Measurements from ENCODE around the gene DSTN. TPM values are rescaled to one million over a fixed set of nuclear protein-coding genes. Genes with fewer than 3 reads are reported as not detected.

The DSTN gene
- total RNA-seq, 1 donor from 2014 or later = 61.2 TPM

DNA sequence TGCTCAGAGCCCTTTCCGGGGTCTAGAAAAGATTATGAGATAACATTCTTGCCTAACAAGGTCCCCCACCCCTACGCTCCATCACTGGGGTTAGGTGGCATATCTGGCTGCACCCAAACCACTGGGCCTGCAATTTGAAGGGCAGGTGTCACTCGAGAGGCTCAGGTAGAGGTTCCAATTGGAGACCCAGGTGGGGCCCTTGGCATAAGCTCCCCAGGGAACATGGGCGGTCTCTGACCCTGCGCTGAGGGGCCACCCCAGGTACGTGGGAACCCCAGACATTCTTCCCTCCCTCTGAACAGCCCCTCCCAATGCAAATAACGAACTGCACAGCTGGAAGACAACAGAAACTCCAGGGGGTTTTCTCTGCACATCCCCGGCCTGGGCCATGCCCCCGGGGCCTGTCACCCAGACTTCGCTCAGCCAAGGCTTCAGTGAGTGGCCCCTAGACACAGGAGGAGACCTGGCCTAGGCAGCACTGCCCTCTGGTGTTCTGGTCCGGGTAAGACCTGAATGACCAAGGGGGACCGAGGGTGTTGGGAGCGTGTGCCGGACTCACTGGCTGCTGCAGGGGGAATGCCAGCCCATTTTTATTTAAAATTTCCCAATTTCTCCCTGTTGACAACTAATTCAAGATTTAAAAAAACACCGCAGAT is 47.5 kb downstream of the DSTN start:
- Mint-ChIP-seq H3K4me3 (ENCODE audit: low read depth) (no peak overlapping the region), H3K27ac (no peak overlapping the region), H3K4me1 (ENCODE audit: low read depth) (peaks cover 3% of the 10 kb centered on the region), H3K9me3 (no peaks in the 10 kb centered on the region), H3K36me3 (ENCODE audit: low read depth) (peaks cover 31% of the 10 kb centered on the region), H3K27me3 (ENCODE audit: low read depth) (no peaks in the 10 kb centered on the region)
- intact Hi-C loops (cut with micrococcal nuclease) = loop anchor here (1.0 to 2.0 kb wide), 2 partner anchors 80 to 113 kb away; no protein-coding TSS in a partner anchor
- no peak for DNase-seq (ENCODE audit: low spot score)

DNA sequence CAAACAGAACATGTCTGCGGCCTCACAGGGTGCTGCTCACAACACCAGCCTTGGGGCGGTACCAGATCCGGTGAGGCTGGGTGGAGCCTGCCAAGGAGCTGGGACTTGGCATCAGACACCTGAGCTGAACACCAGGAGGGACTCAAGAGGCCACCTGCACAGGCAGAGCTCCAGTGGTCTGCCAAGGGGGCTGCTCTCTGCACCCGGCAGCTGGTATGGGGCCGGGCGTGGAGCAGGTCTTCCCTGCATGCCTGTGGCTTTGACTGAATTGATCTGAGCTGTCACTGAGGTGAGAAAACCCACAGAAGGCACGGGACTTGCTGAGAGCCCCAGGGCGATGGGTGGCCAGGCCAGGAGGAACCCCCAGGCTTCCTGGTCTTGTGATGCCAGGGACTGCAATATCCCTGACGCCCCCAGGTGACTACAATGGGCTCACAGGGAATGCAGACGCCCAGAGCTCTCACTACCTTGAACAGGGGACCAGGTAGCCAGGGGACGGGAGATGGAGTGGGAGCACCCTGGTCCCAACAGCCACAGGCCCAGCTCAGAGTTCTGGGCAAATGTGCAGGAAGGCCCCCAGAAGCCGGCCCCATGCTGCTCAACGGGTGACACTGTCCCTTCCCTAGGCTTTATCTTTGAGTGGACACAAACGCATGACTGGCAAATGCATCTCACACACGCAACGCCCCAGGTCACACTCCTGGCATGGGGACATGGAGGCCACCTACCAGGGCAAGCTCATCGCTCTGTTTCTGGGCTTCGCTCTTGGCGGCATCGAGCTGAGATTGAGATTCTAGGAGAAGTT is 48.2 kb downstream of the DSTN start:
- H3K27ac Mint-ChIP-seq = no peak overlapping the region
- H3K27me3 Mint-ChIP-seq (ENCODE audit: low read depth) = no peaks in the 10 kb centered on the region
- intact Hi-C loops (cut with micrococcal nuclease) = loop anchor here (1.0 to 2.0 kb wide), 2 partner anchors 81 to 113 kb away; no protein-coding TSS in a partner anchor
- H3K4me3 Mint-ChIP-seq (ENCODE audit: low read depth) = no peak overlapping the region
- H3K9me3 Mint-ChIP-seq = no peaks in the 10 kb centered on the region
- DNase-seq (ENCODE audit: low spot score) = no peak
- no peaks in the 10 kb centered on the region for H3K4me1 Mint-ChIP-seq (ENCODE audit: low read depth)
- peaks cover 30% of the 10 kb centered on the region for H3K36me3 Mint-ChIP-seq (ENCODE audit: low read depth)

DNA sequence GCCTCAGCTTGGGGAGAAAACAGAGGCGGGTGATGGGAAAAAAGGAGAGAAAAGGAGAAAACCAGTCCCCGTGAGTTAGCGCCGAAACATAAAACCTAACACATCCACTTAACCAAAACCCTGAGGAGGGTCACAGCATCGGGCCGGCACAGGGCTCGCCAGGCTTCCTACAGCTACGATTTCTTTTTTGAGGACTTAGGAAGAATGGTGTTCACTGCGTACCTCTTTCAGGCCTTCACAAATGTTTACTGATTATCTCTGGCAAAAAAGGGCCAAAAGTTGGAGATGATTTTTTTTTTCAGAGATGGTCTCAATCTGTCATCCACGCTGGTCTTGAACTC is 48.8 kb downstream of the DSTN start:
- Mint-ChIP-seq H3K4me1 (ENCODE audit: low read depth) (no peaks in the 10 kb centered on the region), H3K9me3 (no peaks in the 10 kb centered on the region), H3K36me3 (ENCODE audit: low read depth) (peaks cover 30% of the 10 kb centered on the region), H3K4me3 (ENCODE audit: low read depth) (no peak overlapping the region), H3K27ac (no peak overlapping the region), H3K27me3 (ENCODE audit: low read depth) (no peaks in the 10 kb centered on the region)
- intact Hi-C loops (cut with micrococcal nuclease) = no loop called here
- no peak for DNase-seq (ENCODE audit: low spot score)

DNA sequence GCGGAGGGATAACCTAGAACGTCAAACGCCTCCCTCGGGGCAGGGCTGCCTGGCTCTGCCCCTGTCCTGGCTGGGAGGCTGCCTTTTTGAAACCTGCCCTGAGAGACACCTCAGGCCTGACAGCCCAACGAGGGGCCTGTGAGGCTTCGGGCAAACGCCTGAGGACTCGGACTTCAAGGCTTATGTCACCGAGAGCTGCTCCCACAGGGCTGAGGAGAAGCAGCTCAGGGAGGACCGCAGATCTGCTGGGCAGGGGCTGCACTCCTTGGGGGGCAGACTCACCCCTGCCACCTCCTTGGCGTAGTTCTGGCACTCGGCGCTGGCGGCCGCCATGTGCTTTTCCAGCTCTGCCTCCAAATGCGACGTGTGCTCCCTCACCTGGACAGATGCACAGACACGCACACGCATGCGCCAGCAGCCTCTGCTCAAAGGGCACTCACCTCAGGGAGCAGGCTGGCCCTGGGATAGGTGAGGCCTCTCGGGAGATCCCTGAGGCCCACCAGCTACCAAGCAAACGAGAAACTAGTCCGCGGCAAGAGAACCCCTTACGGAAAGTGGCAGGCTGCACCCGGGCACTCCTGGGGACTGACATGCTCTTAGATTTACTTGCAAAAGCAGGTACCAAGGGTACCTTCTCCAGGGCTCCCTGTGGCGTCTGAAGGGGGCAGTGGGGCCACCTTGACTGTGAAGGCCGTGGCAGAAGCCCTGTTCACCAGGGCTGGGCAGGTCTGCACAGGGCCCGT is 49.6 kb downstream of the DSTN start:
- Mint-ChIP-seq H3K9me3 (no peaks in the 10 kb centered on the region), H3K4me1 (ENCODE audit: low read depth) (no peaks in the 10 kb centered on the region), H3K36me3 (ENCODE audit: low read depth) (peaks cover 30% of the 10 kb centered on the region), H3K27me3 (ENCODE audit: low read depth) (no peaks in the 10 kb centered on the region), H3K4me3 (ENCODE audit: low read depth) (no peak overlapping the region), H3K27ac (no peak overlapping the region)
- DNase-seq (ENCODE audit: low spot score) = no peak
- intact Hi-C loops (cut with micrococcal nuclease) = no loop called here

DNA sequence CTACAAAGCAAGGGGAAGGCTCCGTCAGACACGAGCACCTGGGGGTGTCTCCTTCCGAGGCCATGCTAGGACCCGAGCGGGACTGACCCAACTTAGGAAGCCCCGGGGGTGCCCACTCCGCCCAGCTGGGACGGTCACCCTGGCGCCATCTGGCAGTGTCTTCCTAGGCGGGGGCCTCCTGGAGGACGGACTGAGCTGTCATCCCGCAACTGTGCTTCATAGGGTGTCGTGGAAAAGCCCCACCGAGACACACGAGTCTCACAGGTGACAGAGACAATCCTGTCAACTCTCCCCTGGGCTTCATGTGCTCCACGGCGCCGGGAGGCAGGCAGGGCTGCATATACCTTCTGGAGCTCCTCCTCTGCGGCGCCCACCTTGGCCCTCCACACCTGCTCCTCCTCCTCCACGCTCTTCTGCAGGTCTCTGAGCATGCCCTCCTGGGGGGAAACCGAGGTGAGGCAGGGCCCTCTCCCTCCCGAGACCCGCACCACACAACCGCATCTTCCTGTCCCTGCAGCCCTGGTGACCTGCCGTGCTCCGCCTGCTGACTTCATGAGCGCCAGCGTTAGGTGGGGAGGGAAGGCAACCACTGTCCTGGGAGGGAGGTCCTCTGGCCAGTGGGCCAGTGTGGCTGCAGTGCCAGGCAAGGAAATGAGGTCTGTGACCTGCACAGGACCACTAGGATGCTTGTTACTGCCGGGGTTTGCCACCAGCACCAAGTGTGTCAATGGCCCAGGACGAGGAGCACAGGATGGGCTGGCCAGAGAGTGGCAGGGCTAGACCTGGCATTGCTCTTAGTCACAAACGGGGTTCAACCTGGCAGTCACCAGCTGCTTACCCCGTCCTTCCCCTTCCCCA is 50.7 kb downstream of the DSTN start:
- no peak for DNase-seq (ENCODE audit: low spot score)
- Mint-ChIP-seq H3K9me3 (no peaks in the 10 kb centered on the region), H3K4me1 (ENCODE audit: low read depth) (no peaks in the 10 kb centered on the region), H3K27ac (no peak overlapping the region), H3K4me3 (ENCODE audit: low read depth) (no peak overlapping the region), H3K27me3 (ENCODE audit: low read depth) (no peaks in the 10 kb centered on the region), H3K36me3 (ENCODE audit: low read depth) (peaks cover 30% of the 10 kb centered on the region)
- intact Hi-C loops (cut with micrococcal nuclease) = no loop called here

DNA sequence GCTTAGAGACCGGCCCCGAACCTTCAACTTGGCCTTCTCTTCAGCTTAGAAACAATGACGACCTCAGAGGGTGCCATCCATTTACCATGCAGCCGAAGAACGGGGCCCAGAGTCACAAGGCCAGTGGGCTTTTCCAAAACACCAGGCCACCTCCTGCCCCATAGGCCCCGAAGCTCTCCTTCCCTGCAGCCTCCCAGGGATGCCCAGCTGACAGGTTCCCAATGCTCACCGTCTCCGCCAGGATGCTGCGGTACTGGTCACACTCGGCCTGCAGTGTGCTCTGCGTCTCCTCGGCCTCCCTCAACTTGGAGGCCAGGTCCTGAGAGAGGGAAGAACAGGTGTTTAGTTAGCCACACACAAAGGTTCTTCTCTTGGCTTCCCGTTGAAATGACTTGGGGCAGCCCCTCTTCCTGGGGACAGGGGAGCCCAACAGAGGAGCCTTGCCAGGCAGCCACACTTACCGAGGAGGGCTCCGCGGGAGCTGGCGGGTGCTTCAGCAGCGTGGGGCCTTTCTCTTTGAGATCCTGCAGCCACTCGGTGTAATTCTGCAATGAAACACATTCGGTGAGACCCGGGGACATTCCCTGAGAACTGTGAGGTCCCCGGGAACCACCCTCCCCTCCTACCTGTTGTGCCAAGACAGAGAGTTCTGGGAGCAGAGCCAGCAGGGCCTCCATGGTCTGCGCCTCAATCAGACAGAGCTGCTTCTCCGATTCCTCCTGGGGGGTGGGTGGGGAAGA is 51.5 kb downstream of the DSTN start:
- intact Hi-C loops (cut with micrococcal nuclease) = no loop called here
- Mint-ChIP-seq H3K36me3 (ENCODE audit: low read depth) (peaks cover 35% of the 10 kb centered on the region), H3K4me3 (ENCODE audit: low read depth) (no peak overlapping the region), H3K9me3 (no peaks in the 10 kb centered on the region), H3K27me3 (ENCODE audit: low read depth) (no peaks in the 10 kb centered on the region), H3K4me1 (ENCODE audit: low read depth) (no peaks in the 10 kb centered on the region), H3K27ac (no peak overlapping the region)
- no peak for DNase-seq (ENCODE audit: low spot score)

DNA sequence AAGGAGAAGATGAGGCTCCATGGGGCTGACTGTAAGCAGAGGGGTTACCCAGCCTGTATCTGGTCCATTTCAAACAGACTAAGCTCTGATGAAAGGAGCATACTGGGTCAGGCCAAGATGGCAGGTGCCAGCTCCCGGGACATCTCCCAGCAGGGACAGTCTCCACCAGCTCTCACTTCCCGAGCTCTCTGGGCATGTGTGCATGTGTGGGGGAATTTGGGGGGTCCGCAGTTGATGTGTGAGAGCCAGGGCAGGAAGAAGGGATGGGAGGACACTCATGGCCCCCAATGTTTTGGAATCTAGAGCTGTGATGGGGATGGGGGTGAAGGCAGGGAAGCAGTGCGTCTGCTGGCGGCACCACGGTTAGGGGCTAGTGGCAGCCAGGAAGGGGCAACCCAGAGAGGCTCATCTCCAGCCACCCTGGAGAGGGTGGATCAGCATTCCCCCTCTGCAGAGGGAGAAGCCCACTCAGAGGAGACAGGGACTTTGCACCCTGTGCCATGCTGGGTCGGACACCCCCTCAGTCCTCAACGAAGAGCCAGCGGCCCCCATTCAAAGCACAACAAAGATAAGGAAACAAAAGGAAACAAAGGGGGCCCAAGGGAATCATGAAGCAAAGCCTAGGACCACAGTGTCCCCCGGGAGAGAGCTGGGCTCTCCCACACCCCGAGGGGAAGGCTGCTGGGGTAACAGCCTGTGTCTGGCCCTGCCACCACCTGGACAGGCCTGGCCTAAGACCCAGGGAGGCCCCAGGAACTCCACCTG is 52.4 kb downstream of the DSTN start:
- no peak for DNase-seq (ENCODE audit: low spot score)
- no peaks in the 10 kb centered on the region for H3K9me3 Mint-ChIP-seq
- intact Hi-C loops (cut with micrococcal nuclease) = no loop called here
- no peaks in the 10 kb centered on the region for H3K4me1 Mint-ChIP-seq (ENCODE audit: low read depth)
- peaks cover 33% of the 10 kb centered on the region for H3K36me3 Mint-ChIP-seq (ENCODE audit: low read depth)
- no peak overlapping the region for H3K4me3 Mint-ChIP-seq (ENCODE audit: low read depth)
- no peaks in the 10 kb centered on the region for H3K27me3 Mint-ChIP-seq (ENCODE audit: low read depth)
- no peak overlapping the region for H3K27ac Mint-ChIP-seq

DNA sequence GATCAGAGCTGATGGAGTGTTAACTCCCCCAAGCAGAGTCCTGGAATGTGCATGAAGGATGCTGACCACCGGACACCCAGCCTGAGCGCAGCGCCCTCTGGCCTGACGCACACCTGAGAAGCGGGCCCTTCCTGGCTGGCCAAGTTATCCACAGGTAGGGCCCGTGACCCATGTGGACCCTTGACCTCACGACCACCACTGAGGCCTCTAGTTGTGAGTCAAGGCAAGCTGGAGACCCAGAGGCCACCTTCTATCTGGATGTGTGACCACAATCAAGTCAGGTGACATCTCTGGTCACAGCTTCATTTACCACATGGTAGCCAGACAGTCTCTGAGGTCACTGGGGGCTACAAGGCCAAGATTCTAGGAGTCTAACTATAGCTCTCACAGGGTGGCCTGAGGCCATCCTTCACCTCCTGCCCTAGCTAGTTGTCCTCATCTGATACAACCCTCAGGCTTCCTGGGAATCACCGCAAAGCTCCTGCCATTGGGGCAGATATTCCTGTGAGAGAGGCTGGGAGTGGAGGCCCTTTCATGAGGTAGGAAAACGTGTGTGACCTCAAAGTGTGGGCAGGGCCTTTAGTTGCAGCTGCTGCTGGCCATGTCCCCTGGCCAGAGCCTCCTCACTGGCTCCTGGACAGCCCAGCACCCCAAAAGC is 53.1 kb downstream of the DSTN start:
- Mint-ChIP-seq H3K9me3 (no peaks in the 10 kb centered on the region), H3K27ac (no peak overlapping the region), H3K4me1 (ENCODE audit: low read depth) (no peaks in the 10 kb centered on the region), H3K4me3 (ENCODE audit: low read depth) (no peak overlapping the region), H3K36me3 (ENCODE audit: low read depth) (peaks cover 32% of the 10 kb centered on the region), H3K27me3 (ENCODE audit: low read depth) (no peaks in the 10 kb centered on the region)
- no peak for DNase-seq (ENCODE audit: low spot score)
- intact Hi-C loops (cut with micrococcal nuclease) = no loop called here

DNA sequence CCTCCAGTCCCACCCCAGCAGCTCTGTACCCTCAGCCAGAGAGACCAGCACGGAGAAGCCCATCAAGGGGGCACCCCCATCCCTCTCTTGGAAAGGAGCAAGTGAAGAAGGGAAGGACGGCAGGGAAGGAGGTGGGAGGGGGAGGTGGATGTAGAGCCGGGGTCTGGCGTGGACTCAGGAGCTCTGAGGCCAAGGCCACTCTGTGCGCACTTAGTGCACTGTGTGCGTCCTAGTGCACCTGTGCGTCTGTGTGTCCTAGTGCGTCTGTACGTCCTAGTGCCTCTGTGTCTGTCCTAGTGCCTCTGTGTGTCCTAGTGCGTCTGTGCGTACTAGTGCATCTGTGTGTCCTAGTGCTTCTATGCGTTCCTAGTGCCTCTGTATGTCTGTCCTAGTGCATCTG is 54.2 kb downstream of the DSTN start:
- Mint-ChIP-seq H3K27ac (no peak overlapping the region), H3K36me3 (ENCODE audit: low read depth) (peaks cover 36% of the 10 kb centered on the region), H3K4me1 (ENCODE audit: low read depth) (no peaks in the 10 kb centered on the region), H3K9me3 (no peaks in the 10 kb centered on the region), H3K27me3 (ENCODE audit: low read depth) (no peaks in the 10 kb centered on the region), H3K4me3 (ENCODE audit: low read depth) (no peak overlapping the region)
- intact Hi-C loops (cut with micrococcal nuclease) = no loop called here
- DNase-seq (ENCODE audit: low spot score) = no peak

DNA sequence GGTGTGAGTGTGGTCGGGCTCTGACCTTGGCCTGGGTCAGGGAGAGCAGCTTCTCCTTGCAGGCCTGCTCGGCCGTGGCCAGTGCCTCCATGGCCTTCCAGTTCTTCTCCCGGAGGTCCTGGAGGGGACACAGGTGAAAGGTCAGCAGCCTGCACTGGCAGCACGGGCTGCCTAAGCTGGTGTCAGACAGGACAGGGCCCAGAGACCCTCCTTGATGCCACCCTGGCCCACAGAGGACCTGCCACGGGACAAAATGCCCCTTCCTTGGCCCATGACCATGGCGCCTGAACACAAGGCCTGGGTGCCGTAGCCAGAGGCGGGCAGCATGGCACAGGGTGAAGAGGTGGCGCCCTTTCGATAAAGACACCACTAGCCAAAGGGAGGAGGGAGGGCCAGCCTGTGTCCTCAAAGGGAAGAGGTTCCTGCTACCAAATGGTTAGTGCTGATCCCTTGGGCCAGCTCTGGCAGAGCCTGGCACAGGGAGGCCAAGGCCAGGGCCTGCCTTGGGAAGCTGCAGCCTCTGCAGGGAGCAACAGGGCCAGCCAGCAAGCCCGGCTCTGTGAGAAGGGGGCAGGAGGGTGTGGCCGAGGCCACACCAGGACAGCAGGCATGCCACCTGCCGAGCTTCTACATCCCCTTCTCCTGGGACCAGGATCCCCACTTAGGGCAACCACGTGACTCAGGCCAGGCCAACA is 54.8 kb downstream of the DSTN start:
- Mint-ChIP-seq H3K27me3 (ENCODE audit: low read depth) (no peaks in the 10 kb centered on the region), H3K4me1 (ENCODE audit: low read depth) (no peaks in the 10 kb centered on the region), H3K36me3 (ENCODE audit: low read depth) (peaks cover 34% of the 10 kb centered on the region), H3K9me3 (no peaks in the 10 kb centered on the region), H3K4me3 (ENCODE audit: low read depth) (no peak overlapping the region), H3K27ac (no peak overlapping the region)
- no peak for DNase-seq (ENCODE audit: low spot score)
- intact Hi-C loops (cut with micrococcal nuclease) = no loop called here
